Neuron (in vitro differentiated cells): Measurements from ENCODE around the gene USP17L10.
"Not testable (repeated sequence)": the region's sequence is repeated elsewhere in the genome, so short reads cannot be mapped to it uniquely, and the experiment has no call there.

ENCODE experiments used
- H2AFZ ChIP-seq: one replicate; pipeline ENCODE4 v1.6.1; 2013; ENCODE audit warnings: low read depth, mild to moderate bottlenecking, inconsistent platforms, low read length, moderate library complexity
- H3K27me3 ChIP-seq: one replicate; pipeline ENCODE4 v1.6.1; 2013; ENCODE audit warnings: low read length; ENCODE audit not compliant: insufficient read depth
- H3K36me3 ChIP-seq: one replicate; pipeline ENCODE4 v1.6.1; 2013; ENCODE audit warnings: low read length; ENCODE audit not compliant: insufficient read depth
- H3K4me1 ChIP-seq: one replicate; pipeline ENCODE4 v1.6.1; 2013; ENCODE audit warnings: low read length; ENCODE audit not compliant: insufficient read depth
- H3K4me3 ChIP-seq: 2 replicates; pipeline ENCODE4 v1.5.1; 2013; ENCODE audit warnings: mild to moderate bottlenecking, low read length, moderate library complexity
- H3K9me3 ChIP-seq: one replicate; pipeline ENCODE4 v1.6.1; 2013; ENCODE audit warnings: low read length

Gene USP17L10, protein sequence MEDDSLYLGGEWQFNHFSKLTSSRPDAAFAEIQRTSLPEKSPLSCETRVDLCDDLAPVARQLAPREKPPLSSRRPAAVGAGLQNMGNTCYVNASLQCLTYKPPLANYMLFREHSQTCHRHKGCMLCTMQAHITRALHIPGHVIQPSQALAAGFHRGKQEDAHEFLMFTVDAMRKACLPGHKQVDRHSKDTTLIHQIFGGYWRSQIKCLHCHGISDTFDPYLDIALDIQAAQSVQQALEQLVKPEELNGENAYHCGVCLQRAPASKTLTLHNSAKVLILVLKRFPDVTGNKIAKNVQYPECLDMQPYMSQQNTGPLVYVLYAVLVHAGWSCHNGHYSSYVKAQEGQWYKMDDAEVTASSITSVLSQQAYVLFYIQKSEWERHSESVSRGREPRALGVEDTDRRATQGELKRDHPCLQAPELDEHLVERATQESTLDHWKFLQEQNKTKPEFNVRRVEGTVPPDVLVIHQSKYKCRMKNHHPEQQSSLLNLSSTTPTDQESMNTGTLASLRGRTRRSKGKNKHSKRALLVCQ

DNA sequence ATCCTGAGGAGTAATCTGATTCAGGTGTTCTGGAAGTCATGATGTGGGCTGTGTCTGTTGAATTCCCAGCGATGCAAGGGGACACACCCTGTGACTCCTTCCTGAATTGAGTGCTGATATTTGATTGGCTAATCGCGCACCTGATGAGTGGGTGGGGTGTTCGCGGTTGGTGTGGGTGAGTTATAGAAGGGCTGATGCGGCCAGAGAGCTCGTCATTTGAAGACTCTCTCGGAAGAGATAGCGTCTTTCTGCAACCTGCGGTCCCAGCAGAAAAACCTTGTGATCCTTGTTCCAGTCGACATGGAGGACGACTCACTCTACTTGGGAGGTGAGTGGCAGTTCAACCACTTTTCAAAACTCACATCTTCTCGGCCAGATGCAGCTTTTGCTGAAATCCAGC is at the start of gene USP17L10:
Gene USP17L10 (plus strand): TSS at position 301 of the 400 bp plus-strand sequence. CDS start 0 bp downstream, at position 301.
- H3K9me3 ChIP-seq, H3K27me3 ChIP-seq, H3K36me3 ChIP-seq, H3K4me1 ChIP-seq, H2AFZ ChIP-seq, H3K4me3 ChIP-seq: not testable (repeated sequence)

DNA sequence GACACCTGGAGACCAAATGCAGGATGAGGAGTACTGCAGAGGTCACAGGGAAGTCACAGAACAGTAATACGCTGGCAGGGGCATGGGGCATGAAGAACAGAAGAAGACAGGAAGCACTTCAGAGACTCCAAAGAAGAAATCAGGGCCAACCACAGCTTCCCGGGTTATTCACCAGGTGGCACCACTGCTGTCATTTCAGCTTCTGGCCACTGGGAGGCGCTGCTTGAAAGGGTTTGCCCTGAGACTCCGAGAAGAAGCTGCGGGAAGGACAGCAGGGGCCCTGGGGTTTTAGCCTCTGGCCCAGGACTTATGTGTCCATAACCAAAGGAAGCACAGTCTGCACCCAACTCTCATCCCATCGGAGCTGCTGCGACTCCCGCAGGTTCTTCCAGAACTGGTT is 44.5 kb upstream of the USP17L10 start:
- H2AFZ ChIP-seq, H3K4me1 ChIP-seq, H3K27me3 ChIP-seq, H3K9me3 ChIP-seq, H3K36me3 ChIP-seq, H3K4me3 ChIP-seq: not testable (repeated sequence)

DNA sequence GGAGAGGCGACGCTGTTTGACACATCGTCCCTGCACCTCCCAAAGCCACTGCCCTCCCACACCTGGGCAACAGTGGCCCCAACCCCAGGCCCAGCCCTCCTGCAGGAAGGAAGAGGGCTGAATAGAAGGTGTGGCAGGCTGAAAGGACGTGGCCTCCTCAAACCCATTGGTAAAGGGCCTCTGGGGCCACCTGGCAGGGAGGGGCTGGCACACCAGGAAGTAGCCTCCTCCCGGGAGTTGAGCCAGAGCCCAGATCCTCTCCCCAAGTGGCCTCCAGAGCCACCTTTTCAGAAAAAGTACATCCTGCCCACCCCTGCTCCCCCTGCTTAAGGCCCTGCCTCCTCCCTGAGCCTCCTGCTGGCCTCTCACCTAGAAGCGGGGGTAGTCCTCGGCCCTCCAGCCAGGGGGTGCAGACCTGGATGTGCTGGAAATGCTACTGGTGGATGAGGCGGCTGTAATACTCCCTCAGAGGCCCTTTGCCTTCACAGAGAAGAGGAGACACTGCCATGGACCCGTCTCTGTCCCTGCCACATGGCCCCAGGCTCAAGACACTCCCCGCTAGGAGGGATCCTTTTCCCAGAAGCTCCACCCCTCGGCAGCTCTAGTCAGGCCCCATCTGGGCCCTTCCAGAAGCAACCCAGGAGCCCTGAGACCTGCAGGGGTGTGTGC is 40.5 kb upstream of the USP17L10 start, which contains the start of gene FAM90A26:
Gene FAM90A26 (plus strand): TSS at position 619 of the 669 bp plus-strand sequence. CDS start 2,764 bp downstream, outside the sequence.
- not testable (repeated sequence) for H3K27me3 ChIP-seq, H3K9me3 ChIP-seq, H3K4me3 ChIP-seq, H3K36me3 ChIP-seq, H3K4me1 ChIP-seq, H2AFZ ChIP-seq

DNA sequence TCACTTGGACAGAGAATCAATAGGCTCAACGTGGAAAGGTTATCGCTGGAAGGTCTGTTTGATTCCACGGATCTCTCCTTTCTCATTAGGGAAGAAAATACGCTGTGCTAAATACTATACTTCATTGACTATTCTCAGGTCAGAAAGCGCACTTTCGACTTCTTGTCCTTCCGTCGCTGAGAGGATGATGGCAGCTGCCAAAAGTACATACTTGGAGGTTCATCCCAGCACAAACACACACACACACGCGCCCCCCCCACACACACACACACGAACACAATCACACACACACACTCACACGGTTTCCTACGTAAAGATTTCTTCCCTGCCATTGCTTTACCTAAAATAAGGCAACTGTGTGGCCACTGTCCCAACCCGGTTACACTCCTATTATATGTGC is 4.2 kb downstream of the USP17L10 start:
- not testable (repeated sequence) for H3K9me3 ChIP-seq, H3K4me3 ChIP-seq, H3K4me1 ChIP-seq, H2AFZ ChIP-seq, H3K36me3 ChIP-seq, H3K27me3 ChIP-seq

DNA sequence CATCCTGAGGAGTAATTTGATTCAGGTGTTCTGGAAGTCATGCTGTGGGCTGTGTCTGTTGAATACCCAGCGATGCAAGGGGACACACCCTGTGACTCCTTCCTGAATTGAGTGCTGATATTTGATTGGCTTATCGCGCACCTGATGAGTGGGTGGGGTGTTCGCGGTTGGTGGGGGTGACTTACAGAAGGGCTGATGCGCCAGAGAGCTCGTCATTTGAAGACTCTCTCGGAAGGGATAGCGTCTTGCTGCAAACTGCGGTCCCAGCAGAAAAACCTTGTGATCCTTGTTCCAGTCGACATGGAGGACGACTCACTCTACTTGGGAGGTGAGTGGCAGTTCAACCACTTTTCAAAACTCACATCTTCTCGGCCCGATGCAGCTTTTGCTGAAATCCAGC is 4.6 kb downstream of the USP17L10 start, which contains the start of gene USP17L11:
Gene USP17L11 (plus strand): TSS at position 301 of the 400 bp plus-strand sequence. CDS start 0 bp downstream, at position 301.
- H3K27me3 ChIP-seq, H3K36me3 ChIP-seq, H3K9me3 ChIP-seq, H3K4me3 ChIP-seq, H2AFZ ChIP-seq, H3K4me1 ChIP-seq: not testable (repeated sequence)

DNA sequence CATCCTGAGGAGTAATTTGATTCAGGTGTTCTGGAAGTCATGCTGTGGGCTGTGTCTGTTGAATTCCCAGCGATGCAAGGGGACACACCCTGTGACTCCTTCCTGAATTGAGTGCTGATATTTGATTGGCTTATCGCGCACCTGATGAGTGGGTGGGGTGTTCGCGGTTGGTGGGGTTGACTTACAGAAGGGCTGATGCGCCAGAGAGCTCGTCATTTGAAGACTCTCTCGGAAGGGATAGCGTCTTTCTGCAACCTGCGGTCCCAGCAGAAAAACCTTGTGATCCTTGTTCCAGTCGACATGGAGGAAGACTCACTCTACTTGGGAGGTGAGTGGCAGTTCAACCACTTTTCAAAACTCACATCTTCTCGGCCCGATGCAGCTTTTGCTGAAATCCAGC is 9.4 kb downstream of the USP17L10 start, which contains the start of gene USP17L12:
Gene USP17L12 (plus strand): TSS at position 301 of the 400 bp plus-strand sequence. CDS start 0 bp downstream, at position 301.
- H2AFZ ChIP-seq, H3K36me3 ChIP-seq, H3K4me3 ChIP-seq, H3K4me1 ChIP-seq, H3K9me3 ChIP-seq, H3K27me3 ChIP-seq: not testable (repeated sequence)

DNA sequence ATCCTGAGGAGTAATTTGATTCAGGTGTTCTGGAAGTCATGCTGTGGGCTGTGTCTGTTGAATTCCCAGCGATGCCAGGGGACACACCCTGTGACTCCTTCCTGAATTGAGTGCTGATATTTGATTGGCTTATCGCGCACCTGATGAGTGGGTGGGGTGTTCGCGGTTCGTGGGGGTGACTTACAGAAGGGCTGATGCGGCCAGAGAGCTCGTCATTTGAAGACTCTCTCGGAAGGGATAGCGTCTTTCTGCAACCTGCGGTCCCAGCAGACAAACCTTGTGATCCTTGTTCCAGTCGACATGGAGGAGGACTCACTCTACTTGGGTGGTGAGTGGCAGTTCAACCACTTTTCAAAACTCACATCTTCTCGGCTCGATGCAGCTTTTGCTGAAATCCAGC is 14.1 kb downstream of the USP17L10 start, which contains the start of gene USP17L13:
Gene USP17L13 (plus strand): TSS at position 301 of the 400 bp plus-strand sequence. CDS start 0 bp downstream, at position 301.
- not testable (repeated sequence) for H3K4me3 ChIP-seq, H2AFZ ChIP-seq, H3K27me3 ChIP-seq, H3K9me3 ChIP-seq, H3K36me3 ChIP-seq, H3K4me1 ChIP-seq

DNA sequence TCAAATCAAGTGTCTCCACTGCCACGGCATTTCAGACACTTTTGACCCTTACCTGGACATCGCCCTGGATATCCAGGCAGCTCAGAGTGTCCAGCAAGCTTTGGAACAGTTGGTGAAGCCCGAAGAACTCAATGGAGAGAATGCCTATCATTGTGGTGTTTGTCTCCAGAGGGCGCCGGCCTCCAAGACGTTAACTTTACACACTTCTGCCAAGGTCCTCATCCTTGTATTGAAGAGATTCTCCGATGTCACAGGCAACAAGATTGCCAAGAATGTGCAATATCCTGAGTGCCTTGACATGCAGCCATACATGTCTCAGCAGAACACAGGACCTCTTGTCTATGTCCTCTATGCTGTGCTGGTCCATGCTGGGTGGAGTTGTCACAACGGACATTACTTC is 19.8 kb downstream of the USP17L10 start:
- H2AFZ ChIP-seq, H3K36me3 ChIP-seq, H3K27me3 ChIP-seq, H3K9me3 ChIP-seq, H3K4me3 ChIP-seq, H3K4me1 ChIP-seq: not testable (repeated sequence)

DNA sequence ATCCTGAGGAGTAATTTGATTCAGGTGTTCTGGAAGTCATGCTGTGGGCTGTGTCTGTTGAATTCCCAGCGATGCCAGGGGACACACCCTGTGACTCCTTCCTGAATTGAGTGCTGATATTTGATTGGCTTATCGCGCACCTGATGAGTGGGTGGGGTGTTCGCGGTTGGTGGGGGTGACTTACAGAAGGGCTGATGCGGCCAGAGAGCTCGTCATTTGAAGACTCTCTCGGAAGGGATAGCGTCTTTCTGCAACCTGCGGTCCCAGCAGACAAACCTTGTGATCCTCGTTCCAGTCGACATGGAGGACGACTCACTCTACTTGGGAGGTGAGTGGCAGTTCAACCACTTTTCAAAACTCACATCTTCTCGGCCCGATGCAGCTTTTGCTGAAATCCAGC is 23.6 kb downstream of the USP17L10 start, which contains the start of gene USP17L15:
Gene USP17L15 (plus strand): TSS at position 301 of the 400 bp plus-strand sequence. CDS start 0 bp downstream, at position 301.
- H3K27me3 ChIP-seq, H3K4me1 ChIP-seq, H2AFZ ChIP-seq, H3K36me3 ChIP-seq, H3K9me3 ChIP-seq, H3K4me3 ChIP-seq: not testable (repeated sequence)

DNA sequence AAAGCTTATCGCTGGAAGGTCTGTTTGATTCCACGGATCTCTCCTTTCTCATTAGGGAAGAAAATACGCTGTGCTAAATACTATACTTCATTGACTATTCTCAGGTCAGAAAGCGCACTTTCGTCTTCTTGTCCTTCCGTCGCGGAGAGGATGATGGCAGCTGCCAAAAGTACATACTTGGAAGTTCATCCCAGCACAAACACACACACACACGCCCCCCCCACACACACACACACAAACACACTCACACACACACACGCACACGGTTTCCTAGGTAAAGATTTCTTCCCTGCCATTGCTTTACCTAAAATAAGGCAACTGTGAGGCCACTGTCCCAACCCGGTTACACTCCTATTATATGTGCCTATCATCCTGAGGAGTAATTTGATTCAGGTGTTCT is 28.0 kb downstream of the USP17L10 start:
- not testable (repeated sequence) for H3K27me3 ChIP-seq, H2AFZ ChIP-seq, H3K9me3 ChIP-seq, H3K36me3 ChIP-seq, H3K4me3 ChIP-seq, H3K4me1 ChIP-seq

DNA sequence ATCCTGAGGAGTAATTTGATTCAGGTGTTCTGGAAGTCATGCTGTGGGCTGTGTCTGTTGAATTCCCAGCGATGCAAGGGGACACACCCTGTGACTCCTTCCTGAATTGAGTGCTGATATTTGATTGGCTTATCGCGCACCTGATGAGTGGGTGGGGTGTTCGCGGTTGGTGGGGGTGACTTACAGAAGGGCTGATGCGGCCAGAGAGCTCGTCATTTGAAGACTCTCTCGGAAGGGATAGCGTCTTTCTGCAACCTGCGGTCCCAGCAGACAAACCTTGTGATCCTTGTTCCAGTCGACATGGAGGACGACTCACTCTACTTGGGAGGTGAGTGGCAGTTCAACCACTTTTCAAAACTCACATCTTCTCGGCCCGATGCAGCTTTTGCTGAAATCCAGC is 33.1 kb downstream of the USP17L10 start, which contains the start of gene USP17L17:
Gene USP17L17 (plus strand): TSS at position 301 of the 400 bp plus-strand sequence. CDS start 0 bp downstream, at position 301.
- not testable (repeated sequence) for H3K36me3 ChIP-seq, H2AFZ ChIP-seq, H3K27me3 ChIP-seq, H3K4me3 ChIP-seq, H3K4me1 ChIP-seq, H3K9me3 ChIP-seq

DNA sequence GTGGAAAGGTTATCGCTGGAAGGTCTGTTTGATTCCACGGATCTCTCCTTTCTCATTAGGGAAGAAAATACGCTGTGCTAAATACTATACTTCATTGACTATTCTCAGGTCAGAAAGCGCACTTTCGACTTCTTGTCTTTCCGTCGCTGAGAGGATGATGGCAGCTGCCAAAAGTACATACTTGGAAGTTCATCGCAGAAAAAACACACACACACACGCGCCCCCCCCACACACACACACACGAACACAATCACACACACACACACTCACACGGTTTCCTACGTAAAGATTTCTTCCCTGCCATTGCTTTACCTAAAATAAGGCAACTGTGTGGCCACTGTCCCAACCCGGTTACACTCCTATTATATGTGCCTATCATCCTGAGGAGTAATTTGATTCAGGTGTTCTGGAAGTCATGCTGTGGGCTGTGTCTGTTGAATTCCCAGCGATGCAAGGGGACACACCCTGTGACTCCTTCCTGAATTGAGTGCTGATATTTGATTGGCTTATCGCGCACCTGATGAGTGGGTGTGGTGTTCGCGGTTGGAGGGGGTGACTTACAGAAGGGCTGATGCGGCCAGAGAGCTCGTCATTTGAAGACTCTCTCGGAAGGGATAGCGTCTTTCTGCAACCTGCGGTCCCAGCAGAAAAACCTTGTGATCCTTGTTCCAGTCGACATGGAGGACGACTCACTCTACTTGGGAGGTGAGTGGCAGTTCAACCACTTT is 37.7 kb downstream of the USP17L10 start, which contains the start of gene USP17L18:
Gene USP17L18 (plus strand): TSS at position 678 of the 728 bp plus-strand sequence. CDS start 0 bp downstream, at position 678.
- not testable (repeated sequence) for H3K9me3 ChIP-seq, H2AFZ ChIP-seq, H3K4me1 ChIP-seq, H3K36me3 ChIP-seq, H3K27me3 ChIP-seq, H3K4me3 ChIP-seq
